DND-41 (cell line): ENCODE measurements around the gene ZCCHC24.

Source experiments
- ATAC-seq: fragments of 200-7000 bp; cut with Tn5 transposase; 3 replicates; pipeline ENCODE4 v1.9.1; 2021; ENCODE audit warnings: low read depth; ENCODE audit not compliant: insufficient read depth
- DNase-seq: peaks from one replicate; pipeline ENCODE4 v3.0.0-alpha.2; 2020
- H2AFZ ChIP-seq: 2 replicates; pipeline ENCODE4 v1.6.0; 2012; ENCODE audit warnings: low read depth, low read length
- H3K27ac ChIP-seq: 2 replicates; pipeline ENCODE4 v1.5.1; 2012; ENCODE audit warnings: low read length, inconsistent platforms
- H3K27me3 ChIP-seq: fragments of 200-600 bp; sonication (generic); 2 replicates; pipeline ENCODE4 v1.6.0; 2012; ENCODE audit warnings: low read length, mild to moderate bottlenecking, inconsistent platforms; ENCODE audit not compliant: insufficient read depth, poor library complexity
- H3K36me3 ChIP-seq: 2 replicates; pipeline ENCODE4 v1.5.1; 2012; ENCODE audit warnings: low read length, inconsistent platforms; ENCODE audit not compliant: insufficient read depth
- H3K4me1 ChIP-seq: 2 replicates; pipeline ENCODE4 v1.5.1; 2012; ENCODE audit warnings: mild to moderate bottlenecking, low read length; ENCODE audit not compliant: insufficient read depth
- H3K4me2 ChIP-seq: 2 replicates; pipeline ENCODE4 v1.6.0; 2012; ENCODE audit warnings: mild to moderate bottlenecking, moderate library complexity, low read length, inconsistent platforms; ENCODE audit not compliant: insufficient read depth
- H3K4me3 ChIP-seq, 2 experiments: fragments of 200-600 bp in 1 of 2; shearing (Covaris generic) in 1 of 2; 2 replicates each; pipeline ENCODE4 v1.5.1; 2012 to 2016; ENCODE audit warnings: inconsistent platforms in 2 of 2, low read length in 2 of 2, mild to moderate bottlenecking in 2 of 2, low read depth in 1 of 2, moderate library complexity in 1 of 2
- H3K79me2 ChIP-seq: 2 replicates; pipeline ENCODE4 v1.6.0; 2012; ENCODE audit warnings: low read length, inconsistent platforms; ENCODE audit not compliant: insufficient read depth
- H3K9ac ChIP-seq: 2 replicates; pipeline ENCODE4 v1.6.0; 2012; ENCODE audit warnings: low read depth, mild to moderate bottlenecking, inconsistent platforms, low read length, moderate library complexity
- H3K9me3 ChIP-seq: 2 replicates; pipeline ENCODE4 v1.5.1; 2012; ENCODE audit warnings: low read length, moderate library complexity, mild to moderate bottlenecking, inconsistent platforms; ENCODE audit not compliant: insufficient read depth, severe bottlenecking
- H4K20me1 ChIP-seq: 2 replicates; pipeline ENCODE4 v1.6.0; 2012; ENCODE audit warnings: low read length; ENCODE audit not compliant: insufficient read depth
- CTCF ChIP-seq: IDR thresholded peaks from 2 replicates; pipeline ENCODE4 v1.5.1; 2012; ENCODE audit warnings: borderline replicate concordance, low read length, moderate library complexity, mild to moderate bottlenecking; ENCODE audit not compliant: poor library complexity, severe bottlenecking; ENCODE audit errors: extremely low read depth
- EZH2 ChIP-seq: IDR thresholded peaks from 3 replicates; pipeline ENCODE4 v1.6.1; 2012; ENCODE audit warnings: borderline replicate concordance, low read depth, mild to moderate bottlenecking, moderate library complexity, low read length, inconsistent platforms; ENCODE audit not compliant: severe bottlenecking

The ZCCHC24 gene

DNA sequence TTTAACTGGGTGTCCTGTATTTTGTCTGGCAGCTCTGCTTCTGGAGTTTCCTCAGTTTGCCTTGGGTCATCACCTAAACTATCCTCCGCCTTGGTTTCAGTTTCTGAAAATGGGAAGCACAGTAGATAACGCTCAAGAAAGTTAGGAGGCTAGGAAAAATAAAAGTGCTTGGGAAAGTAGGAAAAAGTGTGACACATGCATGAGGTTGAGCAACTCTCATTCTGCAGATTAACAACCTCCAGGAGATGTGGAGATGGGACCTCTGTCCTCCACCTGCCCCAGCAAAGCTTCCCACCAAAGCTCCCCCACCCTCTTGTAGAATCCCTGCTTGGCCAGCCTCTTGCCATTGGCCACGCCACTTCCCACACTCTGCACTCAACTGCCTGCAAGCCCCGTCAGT lies 13.1 kb upstream of the ZCCHC24 start:
- no peaks in the 10 kb centered on the region for H3K36me3 ChIP-seq
- H3K4me3 ChIP-seq, result no peak overlapping the region
- ATAC-seq (no peak), DNase-seq (no peak)
- no peaks in the 10 kb centered on the region; the same call in 1 of the 2 replicates for H4K20me1 ChIP-seq
- H3K9ac ChIP-seq, result no peak overlapping the region
- TF ChIP-seq EZH2 (no peak), CTCF (no peak)
- peaks cover 39% of the 10 kb centered on the region for H3K27me3 ChIP-seq
- H3K4me1 ChIP-seq, result no peaks in the 10 kb centered on the region
- no peak overlapping the region for H3K27ac ChIP-seq
- H3K4me2 ChIP-seq, result no peak overlapping the region
- H2AFZ ChIP-seq, result no peak overlapping the region
- H3K9me3 ChIP-seq, result no peaks in the 10 kb centered on the region
- H3K79me2 ChIP-seq, result no peaks in the 10 kb centered on the region

- no peak overlapping the region for H2AFZ ChIP-seq
- no peaks in the 10 kb centered on the region for H3K36me3 ChIP-seq
- no peaks in the 10 kb centered on the region for H3K4me1 ChIP-seq
- H3K27me3 ChIP-seq, result peaks cover 32% of the 10 kb centered on the region
- DNase-seq (no peak), ATAC-seq (no peak)
- no peaks in the 10 kb centered on the region; the same call in 1 of the 2 replicates for H4K20me1 ChIP-seq
- H3K4me2 ChIP-seq, result no peak overlapping the region
- H3K79me2 ChIP-seq, result no peaks in the 10 kb centered on the region
- no peaks in the 10 kb centered on the region for H3K9me3 ChIP-seq
- no peak overlapping the region for H3K27ac ChIP-seq
- H3K4me3 ChIP-seq, result no peak overlapping the region
- no peak overlapping the region for H3K9ac ChIP-seq
- no peak for TF ChIP-seq CTCF
- TF ChIP-seq EZH2, result no peak
Measured at GRCh38 chr10:79457256-79457785, 11.9 kb upstream of the ZCCHC24 start.

GRCh38 chr10:79454259-79454658 lies 8.8 kb upstream of the ZCCHC24 start:
- Histone ChIP-seq H2AFZ (no peak overlapping the region), H3K4me1 (no peaks in the 10 kb centered on the region), H3K27me3 (peaks cover 35% of the 10 kb centered on the region), H4K20me1 (0 out of 2 replicates have a peak, but pooled peaks cover 3% of the 10 kb centered on the region), H3K4me2 (no peak overlapping the region), H3K4me3 (no peak overlapping the region), H3K79me2 (no peaks in the 10 kb centered on the region), H3K9me3 (no peaks in the 10 kb centered on the region), H3K27ac (no peak overlapping the region), H3K9ac (no peak overlapping the region), H3K36me3 (no peaks in the 10 kb centered on the region)
- ATAC-seq, result no peak
- no peak for TF ChIP-seq CTCF
- no peak for TF ChIP-seq EZH2
- DNase-seq, result no peak
